ENCODE measurements around the gene CSMD2.

The CSMD2 gene

DNA sequence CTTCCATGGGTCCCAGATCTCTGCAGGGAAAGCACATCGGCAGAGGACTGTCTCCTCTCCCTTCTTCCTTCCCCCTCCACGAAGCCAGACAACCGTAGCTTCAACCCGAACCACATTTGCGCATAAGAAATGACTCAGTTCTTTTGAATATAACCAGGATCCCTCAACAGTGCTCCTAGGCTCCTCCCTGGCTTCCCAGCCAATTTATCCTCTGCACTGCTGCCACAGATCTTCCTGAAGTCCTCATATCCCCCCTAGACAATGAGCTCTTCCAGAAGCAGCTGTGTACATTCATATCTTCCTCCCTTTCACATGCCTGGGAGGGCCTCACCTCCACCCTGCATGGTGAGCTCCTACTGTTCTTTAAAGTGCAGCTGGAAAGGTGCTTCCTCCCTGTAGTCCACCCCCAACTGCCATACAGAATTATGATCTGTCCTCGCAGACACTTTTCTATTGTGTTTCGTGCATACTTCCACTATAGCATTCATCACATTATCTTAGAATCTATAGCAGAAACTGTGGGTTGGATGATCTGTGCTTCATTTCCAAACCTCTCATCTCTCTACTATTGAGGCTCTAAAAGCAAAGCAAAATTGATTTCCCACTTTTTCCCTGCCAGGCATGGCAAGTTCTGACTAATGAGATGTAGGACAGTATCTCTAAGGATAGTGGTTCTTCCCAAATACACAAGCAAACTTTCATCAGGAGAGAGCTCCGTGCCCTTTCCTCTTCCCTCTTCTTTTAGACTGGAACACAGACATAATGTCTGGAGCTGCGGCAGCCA is 480.4 kb downstream of the CSMD2 start:
- no peak for DNase-seq (ENCODE audit: low read depth in 2 of 2)

DNA sequence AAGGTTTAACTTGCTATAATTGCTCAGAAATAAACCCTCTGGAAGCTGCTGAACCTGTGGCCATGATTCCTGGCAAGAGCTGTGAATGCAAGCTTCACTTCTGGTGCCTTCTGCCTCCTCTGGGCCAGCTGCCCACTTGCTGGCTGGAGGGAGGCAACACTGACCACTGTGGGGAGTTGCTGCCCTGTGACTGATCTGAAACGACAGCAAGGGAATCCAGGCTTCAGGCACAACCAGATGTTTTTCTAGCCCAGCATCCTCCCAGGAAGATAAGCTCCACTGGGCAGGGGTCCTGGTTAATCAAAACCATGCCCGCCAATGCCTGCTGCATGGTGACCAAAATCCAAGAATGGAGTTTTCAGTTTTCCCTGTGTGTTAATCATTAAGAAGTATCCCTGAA is 481.1 kb downstream of the CSMD2 start:
- DNase-seq (ENCODE audit: low read depth in 2 of 2) = no peak

DNA sequence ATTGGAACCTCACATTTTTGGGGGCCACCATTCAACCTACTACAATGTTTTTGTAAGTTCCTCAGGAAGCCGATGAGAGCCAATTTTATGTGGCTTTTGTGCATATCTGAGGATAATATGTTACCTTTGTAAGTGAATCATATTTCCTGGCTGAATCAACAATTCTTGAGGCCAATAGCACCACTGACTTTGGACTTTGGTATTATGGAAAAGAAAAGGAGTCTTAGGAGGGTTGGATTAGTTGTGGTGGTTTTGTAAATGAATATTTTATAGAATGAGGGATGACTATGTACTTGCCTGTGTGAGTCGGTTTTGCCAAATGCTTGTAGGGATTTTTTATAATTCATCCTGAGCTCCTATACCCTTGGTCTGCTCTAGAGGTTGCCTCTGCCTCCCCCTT is 482.7 kb downstream of the CSMD2 start:
- no peak for DNase-seq (ENCODE audit: low read depth in 2 of 2)

DNA sequence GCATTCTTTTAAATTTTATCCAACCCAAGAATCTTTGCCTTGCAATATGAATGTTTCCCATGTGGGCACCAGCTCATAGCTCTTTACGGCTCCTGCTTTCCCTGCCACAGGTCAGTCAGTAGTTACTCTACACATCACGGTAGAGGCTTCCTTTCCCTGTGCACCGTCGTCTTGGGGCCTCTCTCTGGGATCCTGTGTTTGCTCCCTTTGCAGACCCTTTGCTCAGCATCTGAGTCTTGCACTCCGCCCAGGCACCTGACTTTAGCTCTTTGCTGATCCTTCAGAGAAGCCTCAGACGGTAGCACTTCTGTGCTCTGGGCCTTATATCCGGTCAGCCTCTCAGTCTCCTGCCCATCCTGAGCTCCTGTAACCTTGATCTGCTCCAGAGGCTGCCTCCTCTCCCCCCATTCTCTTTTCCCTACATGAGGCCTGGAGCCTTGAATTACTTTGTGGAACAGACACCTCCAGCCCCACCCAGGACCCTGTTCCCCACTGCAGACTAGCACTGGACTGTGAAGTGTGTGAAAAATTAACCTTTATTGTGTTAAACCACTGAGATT is 484.7 kb downstream of the CSMD2 start:
- DNase-seq (ENCODE audit: low read depth in 2 of 2) = no peak

DNA sequence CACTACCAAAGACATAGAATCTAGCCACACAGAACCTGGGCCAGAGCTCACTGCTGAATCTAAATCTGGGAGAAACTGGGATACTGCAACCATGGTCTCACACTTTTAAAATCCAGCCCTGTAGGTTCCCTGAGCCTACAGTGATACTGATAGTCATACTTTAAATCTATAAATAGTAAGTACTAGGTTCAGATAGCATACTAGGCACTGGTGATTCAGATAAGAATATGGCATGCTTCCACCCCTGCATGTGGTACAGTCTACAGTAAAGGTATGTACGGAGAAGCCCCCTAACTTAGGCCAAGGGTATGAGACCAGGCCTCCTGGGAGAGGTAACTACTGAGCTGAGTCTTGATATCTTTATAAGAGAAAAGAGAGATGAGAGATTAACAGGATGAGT is 494.5 kb downstream of the CSMD2 start:
- DNase-seq (ENCODE audit: low read depth in 2 of 2) = no peak

DNA sequence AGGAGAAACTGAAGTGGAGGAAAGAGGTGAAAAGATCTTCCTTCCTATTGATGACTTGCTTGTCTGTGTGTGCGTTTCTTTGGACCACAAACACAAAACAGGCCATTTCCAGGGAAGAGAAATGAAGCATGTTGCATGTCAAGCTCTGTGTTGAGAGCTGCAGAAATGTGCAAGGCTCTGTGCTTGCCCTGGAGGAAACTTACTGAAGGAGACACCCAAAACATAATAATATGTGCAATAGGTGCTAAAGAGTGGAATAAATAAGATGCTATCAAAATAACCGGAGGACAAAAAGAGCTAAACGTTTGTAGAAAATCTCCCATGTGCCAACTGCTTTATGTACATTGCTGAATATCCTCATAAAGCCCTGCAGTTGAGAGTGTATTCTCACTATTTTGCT is 496.3 kb downstream of the CSMD2 start:
- DNase-seq (ENCODE audit: low read depth in 2 of 2) = no peak

DNA sequence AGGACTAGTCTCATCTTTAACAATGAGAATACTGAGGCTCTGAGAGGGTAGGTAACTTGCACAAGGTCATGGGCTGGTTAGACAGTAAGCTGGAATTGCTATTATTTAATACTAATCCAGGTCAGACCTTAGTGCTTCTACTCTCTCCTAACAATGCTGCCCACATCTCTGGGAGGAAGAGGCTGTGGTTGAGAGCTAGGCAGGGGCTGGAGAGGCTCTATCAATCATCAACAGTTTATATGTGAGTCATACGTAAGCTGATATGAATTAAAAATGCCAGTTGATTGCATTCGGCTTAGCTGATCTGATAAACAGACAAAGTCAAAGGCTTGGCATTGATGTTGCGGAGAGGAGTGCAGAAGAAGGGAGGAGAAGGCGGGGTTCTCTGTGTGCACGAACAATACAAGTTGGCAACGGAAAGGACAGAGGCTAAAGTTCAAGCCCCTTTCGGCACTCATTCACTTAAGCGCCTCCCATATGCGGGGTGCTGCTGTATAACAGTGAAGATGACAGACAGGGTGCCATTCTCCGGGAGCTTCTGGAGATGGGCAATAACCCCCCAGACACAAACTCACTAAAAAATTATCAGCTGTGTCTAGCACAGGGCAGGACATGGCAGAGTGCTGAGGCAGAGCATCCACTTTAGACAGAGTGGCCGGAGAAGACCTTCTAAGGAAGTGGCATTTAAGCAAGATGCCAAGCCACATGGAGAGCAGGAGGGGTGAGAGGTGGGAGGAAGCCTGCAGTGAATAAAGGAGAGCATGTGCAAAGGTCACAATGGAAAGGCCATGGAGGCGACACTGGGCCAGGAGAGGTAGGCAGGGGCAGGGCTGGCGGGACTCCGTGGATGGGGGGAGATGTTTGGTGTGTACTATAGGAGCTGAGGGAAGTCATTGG is 497.4 kb downstream of the CSMD2 start:
- no peak for DNase-seq (ENCODE audit: low read depth in 2 of 2)

DNA sequence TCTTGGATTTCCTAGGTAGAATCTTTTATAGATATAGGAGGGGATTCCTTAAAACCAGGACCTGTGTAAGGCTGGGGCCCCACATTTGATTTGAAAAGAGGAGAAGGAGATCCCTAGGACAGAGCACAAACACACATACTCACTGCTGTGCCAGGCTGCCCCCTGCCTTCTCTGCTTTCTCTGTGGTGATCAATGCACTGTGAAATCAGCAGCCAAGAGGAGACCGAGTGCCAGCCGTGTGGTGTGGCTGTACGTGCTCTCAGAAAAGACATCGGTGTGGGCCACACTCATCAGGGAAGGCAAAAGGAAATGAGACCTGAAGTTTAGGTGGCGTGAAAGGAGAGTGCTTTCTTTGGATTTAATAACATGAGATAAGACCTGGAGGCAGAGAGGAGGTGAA is 498.4 kb downstream of the CSMD2 start:
- DNase-seq (ENCODE audit: low read depth in 2 of 2) = no peak

DNA sequence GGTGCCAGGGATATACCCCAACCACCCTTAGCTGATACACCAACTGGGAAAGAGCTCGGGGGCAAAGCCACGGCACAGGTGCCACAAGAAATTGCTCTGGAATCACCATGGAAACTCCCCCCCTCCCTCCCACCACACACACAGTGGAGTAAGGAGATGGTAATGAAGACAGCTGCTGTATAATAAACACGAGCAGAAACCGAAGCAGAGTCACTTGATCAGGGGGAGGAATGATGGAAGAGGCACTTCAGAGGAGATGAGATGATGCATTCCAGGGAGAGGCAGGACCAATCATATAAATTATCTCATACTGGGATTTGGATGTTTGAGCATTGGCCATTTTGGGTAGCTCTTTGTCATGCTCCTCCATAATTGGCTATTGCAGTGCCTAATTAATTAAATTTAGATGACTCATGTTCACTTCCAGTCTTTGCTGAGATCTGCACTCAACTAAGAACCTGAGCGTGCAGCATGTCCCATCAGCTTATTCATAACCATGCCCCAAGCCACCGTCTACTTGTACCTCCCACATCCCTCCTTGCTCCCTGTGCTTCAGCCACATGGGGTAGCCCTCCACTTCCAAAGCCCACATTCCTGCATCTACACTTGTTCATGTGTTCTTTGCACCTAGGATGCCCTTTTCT is 503.1 kb downstream of the CSMD2 start:
- DNase-seq (ENCODE audit: low read depth in 2 of 2) = no peak

DNA sequence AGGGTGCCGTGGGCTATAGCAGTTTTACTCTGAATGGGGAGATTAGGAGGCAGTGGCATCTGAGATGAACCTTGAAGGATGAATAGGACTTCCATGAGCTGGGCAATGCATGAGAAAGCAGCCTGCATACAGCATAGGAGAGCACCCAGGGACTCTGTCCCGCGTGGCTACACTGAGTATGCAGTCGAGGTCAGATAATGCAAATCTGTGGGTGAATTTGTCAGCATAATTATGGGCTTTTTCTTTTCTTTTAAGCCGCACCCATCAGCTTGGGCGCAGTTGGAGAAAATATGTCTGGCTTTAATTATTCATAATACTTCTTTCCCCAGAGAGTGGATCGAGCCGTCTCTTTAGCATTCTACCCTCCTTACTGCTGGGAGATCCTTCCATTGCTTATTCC is 504.1 kb downstream of the CSMD2 start:
- DNase-seq (ENCODE audit: low read depth in 2 of 2) = no peak

DNA sequence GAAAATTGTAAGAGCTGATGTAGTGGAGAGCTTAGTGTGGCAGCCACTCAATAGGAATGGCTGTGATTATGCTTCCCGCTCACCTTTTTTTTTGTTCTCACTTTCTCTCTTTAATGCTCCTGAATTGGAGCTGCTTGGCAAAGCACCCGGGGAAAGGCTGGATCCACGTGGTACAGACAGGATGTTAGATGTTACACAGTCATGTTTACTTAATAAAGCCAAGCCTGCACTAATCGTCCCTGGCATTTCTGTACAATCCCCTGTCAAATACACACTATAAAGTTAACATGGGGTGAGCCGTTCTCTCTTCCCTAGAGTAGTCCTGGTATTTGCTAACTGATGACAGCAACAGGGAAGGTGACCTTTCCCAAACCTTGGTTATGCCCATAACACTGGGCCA is 504.8 kb downstream of the CSMD2 start:
- no peak for DNase-seq (ENCODE audit: low read depth in 2 of 2)

DNA sequence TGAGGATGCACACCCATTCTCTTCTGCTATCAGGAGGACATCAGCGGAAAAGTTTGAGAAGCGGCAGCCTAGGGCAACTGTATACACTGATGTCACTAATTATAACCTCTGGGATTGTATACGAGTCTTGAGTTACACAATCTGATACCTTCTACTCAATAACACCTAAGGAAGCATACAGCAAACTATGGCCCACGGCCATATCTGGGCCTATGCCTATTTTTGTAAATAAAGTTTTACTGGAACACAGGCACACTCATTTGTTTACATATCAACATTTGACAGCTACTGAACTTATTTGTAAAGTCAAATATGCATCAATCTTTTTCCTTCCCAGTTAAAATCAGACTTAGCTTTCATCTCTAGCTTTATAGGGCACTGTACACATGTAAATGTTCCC is 505.4 kb downstream of the CSMD2 start:
- DNase-seq (ENCODE audit: low read depth in 2 of 2) = no peak

DNA sequence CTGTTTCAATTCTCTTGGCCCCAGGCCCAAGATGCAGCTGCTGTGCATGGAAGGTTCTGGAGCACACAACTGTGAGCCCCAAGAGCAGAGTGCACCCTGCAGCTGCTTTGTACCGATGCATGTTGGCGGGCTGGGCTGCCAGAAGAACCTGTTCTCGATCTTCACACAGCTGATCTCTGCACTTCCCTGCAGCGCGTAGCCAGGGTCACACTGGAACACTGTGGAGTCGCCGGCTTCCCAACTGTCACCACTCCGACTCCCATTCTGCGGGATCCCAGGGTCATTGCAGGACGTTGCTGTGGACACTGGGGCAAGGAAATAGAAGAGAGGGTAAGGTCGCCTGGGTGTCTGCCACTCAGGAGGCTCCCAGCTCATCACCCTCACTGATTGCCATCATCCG is 507.2 kb downstream of the CSMD2 start:
- no peak for DNase-seq (ENCODE audit: low read depth in 2 of 2)

DNA sequence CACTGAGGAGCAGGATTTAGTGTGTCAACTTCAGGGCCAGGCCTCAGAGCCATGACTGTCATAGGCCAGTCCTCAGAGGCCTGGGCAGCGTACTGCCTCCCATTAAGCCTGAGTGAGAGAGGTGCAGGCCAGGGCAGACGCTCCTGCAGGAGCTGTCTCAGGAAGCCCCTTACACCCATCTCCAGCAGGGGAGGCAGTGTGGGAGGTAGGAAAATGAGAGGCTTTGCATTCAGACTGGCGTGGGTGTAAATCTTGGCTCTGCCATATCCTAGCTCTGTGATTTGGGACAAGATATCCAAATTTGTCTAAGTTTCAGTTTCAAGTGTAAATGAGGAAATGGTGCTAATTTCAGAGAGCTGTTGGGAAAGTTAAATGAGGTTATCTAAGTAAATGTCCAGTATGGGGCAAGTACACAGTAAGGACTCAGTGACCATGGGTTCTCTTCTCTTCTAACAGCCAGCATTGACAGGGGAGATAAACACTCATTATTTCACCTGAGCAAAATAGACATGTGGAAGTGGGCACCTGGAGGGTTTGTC is 508.5 kb downstream of the CSMD2 start:
- DNase-seq (ENCODE audit: low read depth in 2 of 2) = no peak

DNA sequence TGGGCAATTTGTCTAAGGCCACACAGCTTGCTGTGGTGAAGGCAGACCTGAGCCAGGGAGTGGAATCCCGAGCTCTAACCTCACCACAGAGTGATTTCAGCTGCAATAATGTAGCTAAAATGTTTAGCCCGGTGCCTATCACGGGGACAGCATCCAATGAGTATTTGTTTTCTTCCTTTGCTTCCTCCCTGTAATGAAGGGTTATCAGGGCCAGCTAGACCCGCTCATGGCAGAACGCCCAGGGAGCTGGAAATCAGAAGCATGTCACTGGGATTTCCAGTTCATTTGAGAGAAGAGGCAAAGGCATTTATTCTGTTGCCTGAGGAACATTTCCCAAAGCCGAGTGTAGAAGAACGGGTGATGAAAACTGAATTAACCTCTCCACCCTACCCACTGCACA is 509.5 kb downstream of the CSMD2 start:
- DNase-seq (ENCODE audit: low read depth in 2 of 2) = no peak

DNA sequence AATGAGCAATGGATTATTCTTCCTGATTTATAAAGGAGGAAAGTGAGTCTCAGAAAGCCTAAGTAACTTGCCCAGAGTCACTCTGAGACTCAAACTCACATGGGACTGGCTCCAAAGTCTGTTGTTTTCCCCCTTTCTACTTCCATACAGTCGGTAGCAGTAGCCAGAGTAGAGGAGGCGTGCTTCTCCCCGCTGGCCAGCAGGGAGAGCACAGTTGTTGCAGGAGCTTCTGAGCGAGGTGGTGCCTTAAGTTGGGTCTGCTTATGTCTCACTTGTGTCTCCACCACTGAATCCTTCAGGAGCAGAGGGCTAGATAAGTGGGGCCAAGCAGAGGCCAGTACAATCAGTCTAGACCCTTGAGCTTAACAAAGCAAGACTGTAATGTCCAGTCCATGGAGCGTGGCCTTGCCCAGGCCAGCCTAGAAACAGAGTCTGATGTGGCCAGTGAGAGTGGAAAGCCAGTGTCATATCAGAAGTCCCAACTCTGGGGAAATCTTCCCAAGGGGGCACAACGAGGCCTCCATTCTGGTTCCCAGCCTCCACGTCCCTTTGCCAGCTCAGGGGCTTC is 510.7 kb downstream of the CSMD2 start:
- DNase-seq (ENCODE audit: low read depth in 2 of 2) = no peak

DNA sequence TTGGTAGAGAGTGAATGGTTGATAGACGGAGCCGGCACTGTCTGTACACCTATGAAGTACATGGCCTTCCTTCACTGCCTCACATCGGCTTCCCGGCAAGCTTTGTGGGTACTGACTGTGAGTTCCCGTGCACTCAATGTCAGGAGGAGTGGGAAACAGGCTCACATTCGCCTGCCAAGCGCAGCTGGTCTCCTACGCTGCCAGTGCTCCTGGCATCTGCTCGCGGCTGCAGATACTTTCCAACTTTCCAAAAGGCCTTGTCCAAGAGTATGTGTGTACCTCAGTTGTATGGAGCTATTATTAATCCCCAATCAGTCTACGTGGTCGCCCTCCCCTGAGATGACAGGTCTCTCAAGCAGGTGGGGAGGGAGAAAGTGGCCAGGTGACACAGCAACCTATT is 511.8 kb downstream of the CSMD2 start:
- no peak for DNase-seq (ENCODE audit: low read depth in 2 of 2)

DNA sequence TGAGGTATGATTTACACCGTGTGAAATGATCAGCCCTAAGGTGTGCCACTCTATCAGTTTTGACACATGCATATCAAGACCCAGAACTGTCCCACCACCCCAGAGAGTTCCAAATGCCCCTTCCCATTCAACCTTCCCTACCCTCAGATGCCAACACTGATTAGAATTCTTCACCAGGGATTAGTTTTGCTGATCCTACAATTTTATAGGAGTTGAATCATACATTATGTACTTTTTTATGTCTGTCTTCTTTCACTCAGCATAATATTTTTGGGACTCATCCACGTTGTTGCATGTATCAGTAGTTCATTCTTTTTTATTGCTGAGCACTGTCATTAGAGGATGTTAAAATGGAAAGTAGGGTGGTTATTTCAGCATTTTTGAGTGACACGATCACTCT is 514.3 kb downstream of the CSMD2 start:
- DNase-seq (ENCODE audit: low read depth in 2 of 2) = no peak

DNA sequence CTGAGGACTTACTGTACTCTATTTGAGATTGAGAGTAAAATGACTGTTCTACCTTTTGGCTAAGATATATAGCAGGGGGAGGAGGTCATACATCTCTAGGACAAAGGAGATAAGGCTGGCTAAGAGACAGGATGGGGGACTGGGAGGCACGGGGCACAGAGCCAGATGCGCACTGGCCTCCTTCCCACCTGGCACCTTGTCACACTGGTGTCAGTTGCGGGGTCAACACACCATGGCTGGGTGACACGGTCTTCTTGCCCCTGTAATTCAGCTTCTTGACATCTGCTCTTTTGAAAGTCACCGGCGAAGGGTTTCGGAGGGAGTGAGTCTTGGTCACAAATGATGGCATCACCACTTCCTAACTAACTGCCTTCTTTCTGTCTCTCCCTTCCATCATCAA is 515.3 kb downstream of the CSMD2 start:
- DNase-seq (ENCODE audit: low read depth in 2 of 2) = no peak

DNA sequence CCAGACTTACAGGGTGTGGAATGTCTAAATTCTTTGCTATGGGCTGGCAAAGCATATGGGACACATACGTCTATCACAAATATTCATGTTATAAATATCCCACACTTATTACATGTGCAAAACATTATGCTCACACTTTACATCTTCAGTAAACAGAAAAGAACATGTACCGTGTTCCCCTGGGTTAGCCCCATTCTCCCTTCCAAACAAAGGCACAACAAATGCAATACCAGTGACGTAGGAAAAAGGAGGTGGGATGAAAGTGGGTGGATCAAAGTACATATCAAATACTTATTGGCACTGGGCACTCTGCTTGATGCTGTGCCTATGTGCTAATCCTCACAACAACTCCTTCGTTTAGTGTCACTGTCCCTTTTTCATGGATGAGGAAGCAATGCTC is 521.8 kb downstream of the CSMD2 start:
- no peak for DNase-seq (ENCODE audit: low read depth in 2 of 2)

DNA sequence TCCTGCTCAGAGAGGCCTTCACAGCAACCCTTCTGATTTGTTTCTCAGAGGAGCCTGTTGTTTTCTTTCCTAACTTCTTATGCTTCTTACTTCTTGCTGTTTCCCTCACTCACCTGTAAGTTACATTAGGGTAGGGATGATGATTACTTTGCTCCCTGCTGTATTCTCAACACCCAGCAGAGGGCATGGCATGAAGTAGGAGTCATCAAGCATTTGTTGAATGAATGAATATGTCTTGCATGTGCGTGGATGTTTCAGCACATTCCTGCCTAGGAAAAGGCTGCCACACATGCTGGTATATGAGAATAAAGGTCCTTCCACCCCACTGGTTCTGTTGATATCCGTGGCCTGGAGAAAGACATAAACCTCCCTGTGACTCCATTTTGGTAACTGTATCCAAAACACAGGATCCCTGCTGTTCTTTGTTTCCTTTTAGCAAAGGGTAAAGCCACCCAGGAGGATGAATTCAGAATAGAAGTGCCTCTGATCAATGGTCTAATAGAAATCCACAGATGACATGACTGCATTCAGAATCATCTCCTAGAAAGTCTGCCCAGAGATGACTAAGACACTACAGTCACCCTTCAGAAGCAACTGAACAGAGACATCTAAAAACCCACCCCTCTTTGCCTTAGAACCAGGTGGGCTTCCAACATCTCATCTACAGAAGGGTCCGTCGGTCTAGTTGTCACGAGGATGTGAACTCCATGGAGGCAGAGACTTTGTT is 523.8 kb downstream of the CSMD2 start:
- no peak for DNase-seq (ENCODE audit: low read depth in 2 of 2)
